Measurements from ENCODE around the gene C1QB. TPM values are rescaled to one million over a fixed set of nuclear protein-coding genes. Genes with fewer than 3 reads are reported as not detected.

C1QB gene
- total and polyA plus RNA-seq, 2 experiments from 2014 or later, result not detected

GRCh38 chr1:22636353-22636752 is 16.7 kb upstream of the C1QB start, which contains the start of gene C1QA:
TSS of gene C1QA (plus strand) at chr1:22636628. CDS start at chr1:22637617, 989 bp downstream.
- no peaks in the 10 kb centered on the region for H3K36me3 ChIP-seq (ENCODE audit: insufficient read depth)
- H3F3A ChIP-seq (replicated peaks; ENCODE audit: low read depth), result no peaks in the 10 kb centered on the region
- no peaks in the 10 kb centered on the region for H3K27me3 ChIP-seq (ENCODE audit: insufficient read depth)
- no peaks in the 10 kb centered on the region; the same call in 2 of the 3 replicates for H3K9me3 Mint-ChIP-seq
- H3K27me3 Mint-ChIP-seq (ENCODE audit: insufficient read depth, low read depth, poor library complexity), result peaks cover 7% of the 10 kb centered on the region
- no peak within 1 kb of the TSS for H3K4me3 Mint-ChIP-seq
- H3K4me2 ChIP-seq, result no peak within 1 kb of the TSS
- H3K4me1 Mint-ChIP-seq, result peaks cover 12% of the 10 kb centered on the region
- H4K20me1 ChIP-seq (replicated peaks; ENCODE audit: insufficient read depth), result no peaks in the 10 kb centered on the region
- no peaks in the 10 kb centered on the region for H3K36me3 Mint-ChIP-seq (ENCODE audit: low read depth)
- H2AFZ ChIP-seq, result no peak within 1 kb of the TSS
- DNase-seq (ENCODE audit: low spot score) (no peak), ATAC-seq (no peak)
- no peak within 1 kb of the TSS for H3K27ac Mint-ChIP-seq
- no peak for TF ChIP-seq JUNB (IDR thresholded peaks at IDR 0.05; ENCODE audit: unreplicated experiment)
- no peak for TF ChIP-seq ZNF462 (CRISPR knock-in tag; IDR thresholded peaks at IDR 0.05)
- no peak for TF ChIP-seq NANOG (IDR thresholded peaks at IDR 0.05; ENCODE audit: borderline replicate concordance)
- TF ChIP-seq POLR2AphosphoS5 (IDR thresholded peaks at IDR 0.05; ENCODE audit: low read depth), result no peak
- TF ChIP-seq ZNF114 (CRISPR knock-in tag; IDR thresholded peaks at IDR 0.05), result no peak
- no peak for TF ChIP-seq REST (IDR thresholded peaks at IDR 0.05; ENCODE audit: unreplicated experiment)
- TF ChIP-seq, protein P1, sequence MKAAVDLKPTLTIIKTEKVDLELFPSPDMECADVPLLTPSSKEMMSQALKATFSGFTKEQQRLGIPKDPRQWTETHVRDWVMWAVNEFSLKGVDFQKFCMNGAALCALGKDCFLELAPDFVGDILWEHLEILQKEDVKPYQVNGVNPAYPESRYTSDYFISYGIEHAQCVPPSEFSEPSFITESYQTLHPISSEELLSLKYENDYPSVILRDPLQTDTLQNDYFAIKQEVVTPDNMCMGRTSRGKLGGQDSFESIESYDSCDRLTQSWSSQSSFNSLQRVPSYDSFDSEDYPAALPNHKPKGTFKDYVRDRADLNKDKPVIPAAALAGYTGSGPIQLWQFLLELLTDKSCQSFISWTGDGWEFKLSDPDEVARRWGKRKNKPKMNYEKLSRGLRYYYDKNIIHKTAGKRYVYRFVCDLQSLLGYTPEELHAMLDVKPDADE (IDR thresholded peaks at IDR 0.05), result no peak
- TF ChIP-seq CTCF (conservative IDR thresholded peaks at IDR 0.05; ENCODE audit: low read depth in 2 of 2), result no peak
- no peak for TF ChIP-seq STAT1 (IDR thresholded peaks at IDR 0.05; ENCODE audit: unreplicated experiment)
- no peak for TF ChIP-seq ZNF331 (CRISPR knock-in tag; IDR thresholded peaks at IDR 0.05; ENCODE audit: low read depth)
- TF ChIP-seq EZH2 (IDR thresholded peaks at IDR 0.05; ENCODE audit: low read depth, unreplicated experiment), result no peak
- TF ChIP-seq EZH2phosphoT487 (IDR thresholded peaks at IDR 0.05; ENCODE audit: unreplicated experiment), result no peak
- TF ChIP-seq CREB1 (CRISPR knock-in tag; IDR thresholded peaks at IDR 0.05; ENCODE audit: low read depth), result no peak
- no peaks in the 10 kb centered on the region for H3K79me2 ChIP-seq (replicated peaks; ENCODE audit: insufficient read depth)
- no peaks in the 10 kb centered on the region for H3K9me2 ChIP-seq (ENCODE audit: insufficient read depth)
- H3K27ac ChIP-seq (ENCODE audit: low read depth), result no peak within 1 kb of the TSS
- H3K4me3 ChIP-seq, result no peak within 1 kb of the TSS
- H3K4me1 ChIP-seq (ENCODE audit: insufficient read depth), result peaks cover 8% of the 10 kb centered on the region

Data from GM23338 (cell line).